Fibroblast of lung (primary cell): Measurements from ENCODE around the gene NR6A1.

ENCODE experiments used
- CTCF ChIP-seq, 2 donors: IDR thresholded peaks in 1 of 2; conservative IDR thresholded peaks in 1 of 2; 1 replicate in 1 of 2; 2 replicates in 1 of 2; pipeline ENCODE4 v1.5.1; 2011 to 2012; ENCODE audit warnings: low read length in 2 of 2, control low read depth in 1 of 2, inconsistent platforms in 1 of 2, low read depth in 1 of 2, mild to moderate bottlenecking in 1 of 2
- EZH2 ChIP-seq: IDR thresholded peaks from 2 replicates; pipeline ENCODE4 v1.5.1; 2012; ENCODE audit warnings: low read length, control low read depth, mild to moderate bottlenecking; ENCODE audit errors: missing control alignments

GRCh38 chr9:124488641-124489210, 282.4 kb downstream of the NR6A1 start:
- TF ChIP-seq CTCF (conservative IDR thresholded peaks at IDR 0.05 in 1 of 2, IDR thresholded peaks at IDR 0.05 in 1 of 2; ENCODE audit: low read depth in 1 of 2, low read length in 2 of 2) (no peak), EZH2 (no peak)
